GM21381 (cell line): ENCODE results near the gene NUP50.

Experiments used
- ATAC-seq: cut with Tn5 transposase; IDR thresholded peaks from one replicate; pipeline ENCODE4 v1.9.1; 2021; ENCODE audit warnings: mild to moderate bottlenecking, moderate library complexity; ENCODE audit not compliant: unreplicated experiment

The NUP50 gene

GRCh38 chr22:45192701-45193187, 29.0 kb downstream of the NUP50 start:
- ATAC-seq, result no peak

- ATAC-seq, result no peak
These were observed 31.0 kb downstream of the NUP50 start for GRCh38 chr22:45194686-45195085.

GRCh38 chr22:45195616-45196015, 31.9 kb downstream of the NUP50 start:
- no peak for ATAC-seq

DNA sequence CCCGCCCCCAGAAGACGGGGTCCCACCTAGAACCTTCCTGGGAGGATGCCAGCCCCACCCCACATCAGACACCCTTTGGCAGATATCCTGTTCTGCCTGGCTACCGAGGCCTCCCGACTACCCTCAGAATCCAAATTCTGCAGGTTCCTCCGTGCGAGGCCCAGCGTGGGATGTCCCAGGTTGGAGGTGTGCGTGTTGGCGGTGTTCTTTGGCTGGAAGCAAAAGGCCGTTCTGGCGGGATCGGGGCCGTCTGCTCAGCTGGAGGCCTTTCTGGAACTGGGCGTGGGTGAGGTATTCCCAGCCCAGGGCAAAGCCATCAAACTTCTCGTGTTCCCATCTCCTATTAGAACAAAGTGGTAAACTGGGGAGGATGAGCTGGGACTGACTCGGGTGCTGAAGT, 32.6 kb downstream of the NUP50 start:
- no peak for ATAC-seq

DNA sequence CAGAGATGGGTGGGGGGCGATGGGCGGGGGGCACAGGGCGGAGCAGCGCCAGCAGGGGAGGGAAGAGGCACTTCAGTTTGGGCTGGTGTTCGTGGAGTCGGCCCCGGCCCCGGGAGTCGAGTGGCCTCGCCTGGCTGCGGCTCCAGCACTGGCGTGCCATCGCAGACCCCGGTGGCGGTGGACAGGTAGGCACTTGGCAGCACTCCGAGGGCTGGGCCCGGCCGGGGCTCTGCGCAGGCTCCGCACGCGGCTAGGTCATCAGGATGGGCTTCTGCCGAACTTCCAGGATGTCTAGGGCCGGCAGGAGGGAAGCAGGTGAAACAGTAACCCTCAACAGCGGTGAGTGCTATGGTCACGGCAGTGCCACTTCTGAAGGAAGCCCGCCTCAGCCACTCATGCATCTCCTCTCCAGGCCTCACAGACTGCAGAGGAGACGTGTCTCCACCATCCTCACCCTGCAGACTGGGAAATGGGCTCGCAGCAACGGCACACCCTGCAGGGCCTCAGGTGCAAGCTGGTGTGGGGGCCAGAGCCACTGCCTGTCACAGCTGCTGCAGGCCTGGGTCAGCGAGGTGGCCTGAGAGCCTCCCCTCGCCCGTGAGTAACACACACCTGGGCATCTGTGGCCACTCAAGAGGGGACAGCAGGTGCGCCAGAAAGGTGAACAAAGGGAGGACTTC, 33.3 kb downstream of the NUP50 start:
- ATAC-seq, result no peak

DNA sequence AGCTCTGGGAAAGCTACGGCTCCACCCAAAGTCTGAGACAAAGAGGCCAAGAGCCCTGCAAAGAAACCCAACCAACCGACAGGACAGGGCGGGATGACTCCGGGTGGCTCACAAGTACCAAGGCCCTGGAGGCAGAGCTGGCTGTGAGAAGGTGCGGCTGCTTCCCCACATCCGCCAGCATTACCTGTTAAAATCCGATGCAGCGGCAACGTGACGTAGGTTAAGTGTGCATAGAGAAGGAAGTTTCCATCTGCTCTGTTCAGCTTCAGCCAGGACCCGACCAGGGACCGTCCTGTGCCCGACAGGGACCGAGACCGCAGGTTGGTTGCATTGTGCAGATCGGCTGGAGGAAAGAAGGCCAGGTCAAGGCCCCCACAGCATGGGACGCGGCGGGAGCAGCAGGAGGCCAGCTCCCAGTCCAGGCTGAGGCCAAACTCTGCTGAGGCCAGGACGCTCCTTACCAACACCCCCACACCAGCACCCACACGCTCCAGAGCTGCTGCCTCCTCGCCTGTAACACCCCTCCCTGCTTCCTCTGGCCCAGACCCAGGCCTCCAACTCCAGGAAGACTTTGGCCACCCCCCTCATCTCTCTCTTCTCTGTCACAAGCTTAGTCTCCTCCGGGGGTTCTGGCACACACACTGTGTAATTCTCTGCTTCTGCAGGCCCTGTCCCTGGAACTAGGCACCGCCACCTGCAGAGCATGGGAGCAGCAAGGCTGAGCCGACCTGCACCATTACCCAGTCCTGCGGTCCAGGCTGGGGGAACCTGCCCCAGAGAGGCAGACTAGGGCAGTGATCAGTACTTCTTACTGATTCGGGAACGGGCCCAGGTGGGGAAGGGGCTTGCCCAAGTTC, 34.1 kb downstream of the NUP50 start:
- no peak for ATAC-seq

DNA sequence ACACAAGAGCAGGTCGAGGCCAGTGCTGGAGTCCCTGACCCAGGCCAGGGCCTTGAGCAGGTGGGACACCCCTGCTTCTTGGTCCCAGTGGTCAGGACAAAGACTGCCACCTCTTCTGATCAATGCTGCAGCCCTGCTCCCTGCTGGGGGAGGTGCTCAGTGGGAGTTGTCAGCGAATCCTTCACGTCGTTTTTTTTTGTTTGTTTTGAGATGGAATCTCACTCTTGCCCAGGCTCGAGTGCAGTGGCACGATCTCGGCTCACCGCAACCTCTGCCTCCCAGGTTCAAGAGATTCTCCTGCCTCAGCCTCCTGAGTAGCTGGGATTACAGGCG, 34.7 kb downstream of the NUP50 start:
- no peak for ATAC-seq

DNA sequence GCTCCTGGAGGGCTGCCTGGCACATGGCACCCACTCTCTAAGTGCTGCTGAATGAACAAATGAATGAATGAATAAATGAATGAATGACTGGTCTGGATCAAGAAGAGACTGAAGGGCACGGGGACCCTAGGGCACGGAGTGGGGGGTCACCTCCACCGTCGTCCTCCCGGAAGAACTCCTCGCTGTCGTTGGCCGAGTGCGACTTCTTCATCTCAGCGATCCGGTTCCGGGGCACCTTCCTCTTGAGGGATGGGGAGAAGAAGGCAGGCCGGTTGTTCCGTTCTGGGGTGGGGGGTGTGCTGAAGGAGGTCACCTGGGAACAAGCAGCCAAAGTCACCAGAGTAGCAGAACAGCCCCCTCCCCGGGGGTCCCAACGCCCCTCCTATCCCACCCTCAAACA, 36.0 kb downstream of the NUP50 start:
- no peak for ATAC-seq

GRCh38 chr22:45200230-45200629, 36.5 kb downstream of the NUP50 start:
- no peak for ATAC-seq

GRCh38 chr22:45200860-45201511, 37.3 kb downstream of the NUP50 start:
- no peak for ATAC-seq

DNA sequence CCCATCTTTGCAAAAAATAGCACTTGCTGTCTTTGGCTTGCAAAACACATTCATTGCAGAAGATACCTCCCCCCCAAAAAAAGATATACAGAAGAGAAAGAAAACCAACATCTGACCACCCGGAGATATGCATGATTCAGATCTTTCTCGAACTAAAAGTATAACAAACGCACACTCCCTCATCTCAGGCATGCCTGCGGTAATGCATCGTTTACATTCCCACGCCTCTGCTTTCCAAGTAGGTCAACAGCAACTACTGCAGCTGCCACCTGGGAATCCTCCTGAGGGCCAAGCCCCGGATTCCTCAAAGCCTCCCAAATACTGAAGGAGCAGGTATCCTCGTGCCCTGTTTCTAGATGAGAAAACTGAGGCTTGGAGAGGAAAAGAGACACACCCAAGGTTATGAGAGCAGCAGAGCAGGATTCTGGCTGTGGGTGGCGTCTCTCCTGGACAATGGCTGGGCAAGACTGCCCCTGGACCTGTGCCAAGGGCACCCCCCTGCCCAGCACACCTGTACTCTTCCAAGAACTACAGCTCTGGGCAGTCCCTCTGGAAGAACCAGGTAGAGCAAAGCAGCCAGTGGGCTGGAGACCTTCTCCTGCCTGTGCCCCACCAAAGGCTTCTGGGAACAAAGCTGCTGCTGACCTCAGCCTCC, 38.1 kb downstream of the NUP50 start:
- ATAC-seq, result no peak

- no peak for ATAC-seq
These were observed 38.8 kb downstream of the NUP50 start for GRCh38 chr22:45202333-45203149.

- ATAC-seq, result no peak
These were observed 39.6 kb downstream of the NUP50 start for GRCh38 chr22:45203150-45203951.

DNA sequence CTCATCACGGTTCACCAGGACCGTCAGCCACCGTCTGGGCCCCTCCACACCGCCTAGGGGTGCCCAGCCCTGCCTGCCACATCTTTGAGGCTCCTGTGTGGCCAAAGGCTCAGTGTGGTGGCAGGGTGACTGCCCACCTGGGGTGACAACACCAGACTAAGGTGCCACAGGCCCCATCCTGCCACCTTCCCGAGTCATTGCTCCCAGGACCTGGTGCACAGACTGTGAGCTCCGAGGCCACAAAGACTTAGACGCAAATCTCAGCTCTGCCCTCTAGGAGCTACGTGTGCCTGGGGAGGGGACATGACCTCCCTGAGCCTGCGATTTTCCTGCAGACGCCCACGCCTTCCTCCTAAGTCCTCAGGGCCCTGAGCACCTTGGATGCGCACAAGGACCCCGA, 40.5 kb downstream of the NUP50 start:
- no peak for ATAC-seq

DNA sequence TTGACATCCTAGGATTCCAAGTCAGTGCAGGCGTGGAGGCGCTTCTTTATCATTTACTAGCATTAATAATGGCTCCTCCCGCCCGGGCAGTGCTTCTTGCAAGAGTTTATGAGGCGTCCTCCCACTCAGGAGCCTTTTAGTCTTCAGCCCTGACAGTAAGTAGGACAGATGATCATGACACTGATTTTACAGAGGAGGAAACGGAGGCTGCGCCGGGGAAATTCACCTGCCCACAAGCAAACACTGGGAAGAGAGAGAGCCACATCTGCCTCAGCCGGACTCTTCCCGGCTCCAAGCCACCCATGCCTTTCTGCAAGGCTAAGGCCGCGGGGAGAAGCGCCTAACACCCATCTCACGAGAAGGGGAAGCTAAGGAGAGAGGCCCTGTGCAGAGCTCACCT, 41.1 kb downstream of the NUP50 start:
- ATAC-seq, result no peak

- ATAC-seq, result no peak
These were observed 41.7 kb downstream of the NUP50 start for GRCh38 chr22:45205276-45205925.

- ATAC-seq, result no peak
These were observed 42.5 kb downstream of the NUP50 start for GRCh38 chr22:45206233-45206632.

- ATAC-seq, result no peak
These were observed 43.8 kb downstream of the NUP50 start for GRCh38 chr22:45207533-45207932.

DNA sequence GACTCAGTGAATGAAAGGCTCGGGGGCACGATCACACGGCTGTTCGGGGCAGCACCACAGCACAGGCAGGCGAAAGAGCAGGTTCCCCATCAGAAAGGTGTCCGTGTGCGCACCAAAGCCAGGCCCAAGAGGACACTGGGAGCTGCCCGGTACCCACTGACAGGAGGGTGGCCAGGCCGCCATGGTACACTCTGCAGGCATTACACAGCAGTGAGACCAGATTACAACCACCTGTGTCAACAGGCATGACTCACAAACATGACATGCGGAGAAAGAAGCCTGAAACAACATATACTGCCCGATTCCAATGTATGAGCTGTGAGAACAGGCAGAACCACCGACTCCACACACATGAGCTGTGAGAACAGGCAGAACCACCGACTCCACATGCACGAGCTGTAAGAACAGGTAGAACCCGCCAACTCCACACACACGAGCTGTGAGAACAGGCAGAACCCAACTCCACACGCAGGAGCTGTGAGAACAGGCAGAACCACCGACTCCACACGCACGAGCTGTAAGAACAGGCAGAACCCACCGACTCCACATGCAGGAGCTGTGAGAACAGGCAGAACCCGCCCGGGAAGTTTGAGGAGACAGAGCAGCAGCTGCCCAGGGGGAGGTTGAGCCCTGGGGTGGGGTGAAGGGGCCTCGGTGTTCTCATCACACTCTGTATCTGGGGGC, 44.4 kb downstream of the NUP50 start:
- no peak for ATAC-seq
